Skeletal muscle satellite cell (primary cell): Measurements from ENCODE around the gene POLR2E.

ENCODE experiments used
- H3K27me3 ChIP-seq: 2 replicates; pipeline ENCODE4 v1.7.0; 2013; ENCODE audit warnings: low read length; ENCODE audit not compliant: control insufficient read depth, insufficient read depth
- H3K36me3 ChIP-seq: 2 replicates; pipeline ENCODE4 v1.7.0; 2013; ENCODE audit warnings: mild to moderate bottlenecking, control low read depth, low read length; ENCODE audit not compliant: insufficient read depth
- H3K4me1 ChIP-seq: 2 replicates; pipeline ENCODE4 v1.7.0; 2013; ENCODE audit warnings: low read length; ENCODE audit not compliant: control insufficient read depth, insufficient read depth
- H3K4me2 ChIP-seq: 2 replicates; pipeline ENCODE4 v1.7.0; 2013; ENCODE audit warnings: mild to moderate bottlenecking, low read length
- H3K4me3 ChIP-seq: 2 replicates; pipeline ENCODE4 v1.7.0; 2013; ENCODE audit warnings: low read length
- H3K9ac ChIP-seq: 2 replicates; pipeline ENCODE4 v1.7.0; 2013; ENCODE audit warnings: mild to moderate bottlenecking, low read depth, low read length, moderate library complexity
- H3K9me3 ChIP-seq: replicated peaks from 2 replicates; pipeline ENCODE4 v1.7.0; 2013; ENCODE audit warnings: mild to moderate bottlenecking, control low read depth, low read length

Gene POLR2E

GRCh38 chr19:1061987-1062386, 33.2 kb downstream of the POLR2E start:
- Histone ChIP-seq H3K27me3 (peaks cover 7% of the 10 kb centered on the region), H3K4me3 (no peak overlapping the region), H3K9ac (no peak overlapping the region), H3K4me1 (peaks cover 8% of the 10 kb centered on the region), H3K4me2 (no peak overlapping the region), H3K9me3 (peaks cover 19% of the 10 kb centered on the region), H3K36me3 (peaks cover 13% of the 10 kb centered on the region)

GRCh38 chr19:1060689-1061088, 34.5 kb downstream of the POLR2E start:
- H3K9ac ChIP-seq = no peak overlapping the region
- H3K9me3 ChIP-seq = peaks cover 29% of the 10 kb centered on the region
- no peak overlapping the region for H3K4me2 ChIP-seq
- no peak overlapping the region for H3K4me3 ChIP-seq
- no peaks in the 10 kb centered on the region for H3K27me3 ChIP-seq
- H3K4me1 ChIP-seq = peaks cover 2% of the 10 kb centered on the region
- H3K36me3 ChIP-seq = peaks cover 23% of the 10 kb centered on the region

- no peak overlapping the region for H3K9ac ChIP-seq
- H3K9me3 ChIP-seq = peaks cover 33% of the 10 kb centered on the region
- no peak overlapping the region for H3K4me3 ChIP-seq
- H3K4me2 ChIP-seq = no peak overlapping the region
- H3K36me3 ChIP-seq = peaks cover 30% of the 10 kb centered on the region
- H3K27me3 ChIP-seq = no peaks in the 10 kb centered on the region
- no peaks in the 10 kb centered on the region for H3K4me1 ChIP-seq
These were observed 37.1 kb downstream of the POLR2E start for GRCh38 chr19:1058112-1058511.

- Histone ChIP-seq H3K4me1 (no peaks in the 10 kb centered on the region), H3K9me3 (peaks cover 31% of the 10 kb centered on the region), H3K4me2 (no peak overlapping the region), H3K27me3 (no peaks in the 10 kb centered on the region), H3K9ac (no peak overlapping the region), H3K4me3 (no peak overlapping the region), H3K36me3 (peaks cover 30% of the 10 kb centered on the region)
These were observed 37.9 kb downstream of the POLR2E start for GRCh38 chr19:1057176-1057855.

- no peak overlapping the region for H3K4me3 ChIP-seq
- no peak overlapping the region for H3K9ac ChIP-seq
- no peaks in the 10 kb centered on the region for H3K27me3 ChIP-seq
- no peaks in the 10 kb centered on the region for H3K4me1 ChIP-seq
- peaks cover 30% of the 10 kb centered on the region for H3K36me3 ChIP-seq
- no peak overlapping the region for H3K4me2 ChIP-seq
- peaks cover 31% of the 10 kb centered on the region for H3K9me3 ChIP-seq
These were observed 39.1 kb downstream of the POLR2E start for GRCh38 chr19:1055886-1056620.

GRCh38 chr19:1055028-1055425, 40.1 kb downstream of the POLR2E start:
- H3K4me3 ChIP-seq = no peak overlapping the region
- peaks cover 31% of the 10 kb centered on the region for H3K9me3 ChIP-seq
- H3K27me3 ChIP-seq = no peaks in the 10 kb centered on the region
- no peak overlapping the region for H3K4me2 ChIP-seq
- no peaks in the 10 kb centered on the region for H3K4me1 ChIP-seq
- no peak overlapping the region for H3K9ac ChIP-seq
- H3K36me3 ChIP-seq = peaks cover 30% of the 10 kb centered on the region

GRCh38 chr19:1054102-1055027, 40.8 kb downstream of the POLR2E start:
- Histone ChIP-seq H3K9ac (no peak overlapping the region), H3K4me3 (no peak overlapping the region), H3K4me1 (no peaks in the 10 kb centered on the region), H3K9me3 (peaks cover 31% of the 10 kb centered on the region), H3K4me2 (no peak overlapping the region), H3K27me3 (no peaks in the 10 kb centered on the region), H3K36me3 (peaks cover 30% of the 10 kb centered on the region)

- H3K9me3 ChIP-seq = peaks cover 26% of the 10 kb centered on the region
- no peak overlapping the region for H3K9ac ChIP-seq
- no peaks in the 10 kb centered on the region for H3K27me3 ChIP-seq
- peaks cover 28% of the 10 kb centered on the region for H3K36me3 ChIP-seq
- H3K4me1 ChIP-seq = no peaks in the 10 kb centered on the region
- no peak overlapping the region for H3K4me3 ChIP-seq
- H3K4me2 ChIP-seq = no peak overlapping the region
These were observed 41.7 kb downstream of the POLR2E start for GRCh38 chr19:1053176-1054101.

GRCh38 chr19:1052349-1052975, 42.7 kb downstream of the POLR2E start:
- Histone ChIP-seq H3K27me3 (no peaks in the 10 kb centered on the region), H3K36me3 (peaks cover 20% of the 10 kb centered on the region), H3K4me1 (no peaks in the 10 kb centered on the region), H3K9me3 (peaks cover 18% of the 10 kb centered on the region), H3K9ac (no peak overlapping the region), H3K4me2 (no peak overlapping the region), H3K4me3 (no peak overlapping the region)

GRCh38 chr19:1051791-1052190, 43.4 kb downstream of the POLR2E start:
- Histone ChIP-seq H3K4me3 (no peak overlapping the region), H3K9ac (no peak overlapping the region), H3K4me1 (no peaks in the 10 kb centered on the region), H3K27me3 (no peaks in the 10 kb centered on the region), H3K9me3 (peaks cover 13% of the 10 kb centered on the region), H3K4me2 (no peak overlapping the region), H3K36me3 (peaks cover 15% of the 10 kb centered on the region)
